ENCODE measurements around the gene TBC1D16.

- no peak for TF ChIP-seq CTCF (IDR thresholded peaks at IDR 0.05; ENCODE audit: borderline replicate concordance, extremely low read depth, low read length, poor library complexity, severe bottlenecking)
- no peak for TF ChIP-seq EZH2 (IDR thresholded peaks at IDR 0.05; ENCODE audit: borderline replicate concordance, low read depth, low read length, severe bottlenecking)
These were observed 58.5 kb downstream of the TBC1D16 start for GRCh38 chr17:79977161-79977631.
